ENCODE measurements around the gene CPEB3. TPM values are rescaled to one million over a fixed set of nuclear protein-coding genes. Genes with fewer than 3 reads are reported as not detected.
"Not testable (repeated sequence)": the region's sequence is repeated elsewhere in the genome, so short reads cannot be mapped to it uniquely, and the experiment has no call there.

The CPEB3 gene
- total RNA-seq, 6 experiments from 2014 or later, result 5.7 to 46.5 (median 8.7) TPM

DNA sequence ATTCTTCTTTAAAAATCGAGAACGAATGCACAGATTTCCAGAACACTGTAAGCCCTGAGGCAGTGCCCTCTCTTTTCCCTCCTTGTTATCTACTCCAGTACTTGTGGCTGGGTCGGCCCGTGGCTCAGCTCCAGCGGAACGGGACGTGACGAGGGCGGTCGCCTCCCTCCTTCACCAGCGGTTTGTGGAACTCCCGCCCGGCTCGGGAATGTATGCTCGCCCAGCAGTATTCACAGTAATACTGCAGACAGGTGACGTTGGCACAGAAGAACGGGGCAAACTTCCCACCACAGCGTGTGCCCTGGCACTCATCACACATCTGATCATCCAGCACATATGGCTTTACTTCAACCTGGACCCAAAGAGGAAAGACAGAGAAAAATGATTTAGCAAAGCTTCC is 238.8 kb downstream of the CPEB3 start:
- DNase-seq (no peak), ATAC-seq (peak in 1 of 4 donors; percentile 8)

GRCh38 chr10:92047215-92047614 is 243.7 kb downstream of the CPEB3 start:
- Histone ChIP-seq H3K9me3 (no peaks in the 10 kb centered on the region), H3K27ac (no peak overlapping the region), H3K36me3 (peaks cover 0 to 17% (median 3%) of the 10 kb centered on the region in 4 donors), H3K4me3 (no peak overlapping the region), H3K4me1 (peaks cover 0 to 7% (median 0%) of the 10 kb centered on the region in 4 donors), H3K27me3 (no peaks in the 10 kb centered on the region)
- TF ChIP-seq, protein P1, sequence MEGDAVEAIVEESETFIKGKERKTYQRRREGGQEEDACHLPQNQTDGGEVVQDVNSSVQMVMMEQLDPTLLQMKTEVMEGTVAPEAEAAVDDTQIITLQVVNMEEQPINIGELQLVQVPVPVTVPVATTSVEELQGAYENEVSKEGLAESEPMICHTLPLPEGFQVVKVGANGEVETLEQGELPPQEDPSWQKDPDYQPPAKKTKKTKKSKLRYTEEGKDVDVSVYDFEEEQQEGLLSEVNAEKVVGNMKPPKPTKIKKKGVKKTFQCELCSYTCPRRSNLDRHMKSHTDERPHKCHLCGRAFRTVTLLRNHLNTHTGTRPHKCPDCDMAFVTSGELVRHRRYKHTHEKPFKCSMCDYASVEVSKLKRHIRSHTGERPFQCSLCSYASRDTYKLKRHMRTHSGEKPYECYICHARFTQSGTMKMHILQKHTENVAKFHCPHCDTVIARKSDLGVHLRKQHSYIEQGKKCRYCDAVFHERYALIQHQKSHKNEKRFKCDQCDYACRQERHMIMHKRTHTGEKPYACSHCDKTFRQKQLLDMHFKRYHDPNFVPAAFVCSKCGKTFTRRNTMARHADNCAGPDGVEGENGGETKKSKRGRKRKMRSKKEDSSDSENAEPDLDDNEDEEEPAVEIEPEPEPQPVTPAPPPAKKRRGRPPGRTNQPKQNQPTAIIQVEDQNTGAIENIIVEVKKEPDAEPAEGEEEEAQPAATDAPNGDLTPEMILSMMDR (IDR thresholded peaks at IDR 0.05), result no peak
- TF ChIP-seq POLR2A (IDR thresholded peaks at IDR 0.05), result no peak
- ATAC-seq (no peak), DNase-seq (no peak)
- intact Hi-C loops (cut with DNase I), result no loop called here

More for the DNA sequence above, 238.8 kb downstream of the CPEB3 start:
- no peak overlapping the region for H3K27ac ChIP-seq
- H3K4me1 ChIP-seq, result peaks cover 0 to 7% (median 0%) of the 10 kb centered on the region in 4 donors
- WGBS (ENCODE audit: insufficient coverage, low coverage, low lambda C conversion rate, missing lambda C conversion rate), result 90% methylated on average over 4 of the region's 18 CpGs
- H3K9me3 ChIP-seq, result no peaks in the 10 kb centered on the region
- intact Hi-C loops (cut with DNase I), result no loop called here
- no peak for TF ChIP-seq POLR2A (IDR thresholded peaks at IDR 0.05)
- TF ChIP-seq, protein P1 (IDR thresholded peaks at IDR 0.05), result no peak
- H3K27me3 ChIP-seq, result no peaks in the 10 kb centered on the region
- peaks cover 0 to 56% (median 11%) of the 10 kb centered on the region in 4 donors for H3K36me3 ChIP-seq
- no peak overlapping the region for H3K4me3 ChIP-seq

DNA sequence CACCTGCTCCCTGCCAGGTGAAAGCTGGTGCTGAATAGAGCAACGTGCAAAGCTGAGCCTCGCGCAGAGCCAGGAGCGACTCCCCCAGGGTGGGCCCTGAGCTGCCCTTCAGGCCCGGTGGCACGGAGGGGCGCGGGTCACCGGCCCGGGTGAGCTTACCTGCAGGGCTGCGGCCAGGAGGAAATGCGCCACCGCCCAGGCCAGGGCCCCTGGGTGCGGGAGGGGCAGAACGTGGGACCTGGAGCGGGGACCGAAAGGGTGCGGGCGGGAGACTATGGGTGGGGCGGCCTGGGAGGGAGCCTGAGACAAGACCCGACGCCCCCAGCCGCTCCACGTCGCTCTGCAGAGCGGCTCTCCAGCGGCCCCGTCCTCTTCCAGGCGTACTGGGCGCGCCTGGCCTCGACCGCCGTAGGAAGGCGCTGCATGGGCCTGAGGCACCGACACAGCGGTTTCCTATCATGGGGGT is 245.2 kb downstream of the CPEB3 start:
- peak in 2 of 4 donors; percentile 19 to 33 for ATAC-seq
- no peak overlapping the region for H3K4me3 ChIP-seq

GRCh38 chr10:92042541-92042940 is 248.3 kb downstream of the CPEB3 start:
- H3K4me3 ChIP-seq, result no peak overlapping the region
- intact Hi-C loops (cut with DNase I), result no loop called here
- no peak overlapping the region for H3K27ac ChIP-seq
- H3K27me3 ChIP-seq, result no peaks in the 10 kb centered on the region
- 79% methylated on average over 5 of the region's 5 CpGs for WGBS (ENCODE audit: insufficient coverage, low coverage, low lambda C conversion rate, missing lambda C conversion rate)
- TF ChIP-seq, protein P1 (IDR thresholded peaks at IDR 0.05), result no peak
- no peak for TF ChIP-seq POLR2A (IDR thresholded peaks at IDR 0.05)
- ATAC-seq, result no peak
- H3K9me3 ChIP-seq, result no peaks in the 10 kb centered on the region
- peaks cover 0 to 5% (median 0%) of the 10 kb centered on the region in 4 donors for H3K4me1 ChIP-seq
- H3K36me3 ChIP-seq, result no peaks in the 10 kb centered on the region
- no peak for DNase-seq

More for the DNA sequence above, 245.2 kb downstream of the CPEB3 start:
- 35% methylated on average over 4 of the region's 37 CpGs for WGBS (ENCODE audit: insufficient coverage, low coverage, low lambda C conversion rate, missing lambda C conversion rate)
- Histone ChIP-seq H3K36me3 (peaks cover 0 to 1% (median 0%) of the 10 kb centered on the region in 4 donors), H3K27me3 (no peaks in the 10 kb centered on the region), H3K9me3 (no peaks in the 10 kb centered on the region), H3K4me1 (peaks cover 0 to 7% (median 0%) of the 10 kb centered on the region in 4 donors), H3K27ac (no peak overlapping the region)
- no peak for DNase-seq
- TF ChIP-seq POLR2A (IDR thresholded peaks at IDR 0.05), result no peak
- TF ChIP-seq, protein P1 (IDR thresholded peaks at IDR 0.05), result no peak
- intact Hi-C loops (cut with DNase I), result no loop called here

DNA sequence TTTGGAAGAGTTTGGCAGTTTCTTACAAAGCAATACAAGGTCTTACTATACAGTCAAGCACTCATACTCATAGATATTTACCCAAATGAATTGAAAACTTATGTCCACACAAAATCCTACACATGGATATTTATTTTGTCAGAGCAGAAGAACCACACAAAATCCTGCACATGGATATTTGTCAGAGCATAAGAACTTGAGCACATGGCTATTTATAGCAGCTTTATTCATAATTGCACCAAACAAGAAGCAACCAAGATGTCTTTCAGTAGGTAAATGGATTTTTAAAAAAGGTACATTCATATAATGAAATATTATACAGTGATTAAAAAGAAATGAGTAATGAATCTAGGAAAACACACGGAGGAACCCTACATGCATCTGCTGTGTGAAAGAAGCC is 251.9 kb downstream of the CPEB3 start:
- Histone ChIP-seq H3K4me1 (no peaks in the 10 kb centered on the region), H3K4me3 (no peak overlapping the region), H3K9me3 (no peaks in the 10 kb centered on the region), H3K27me3 (no peaks in the 10 kb centered on the region), H3K27ac (no peak overlapping the region), H3K36me3 (no peaks in the 10 kb centered on the region)
- TF ChIP-seq POLR2A (IDR thresholded peaks at IDR 0.05), result no peak
- TF ChIP-seq, protein P1 (IDR thresholded peaks at IDR 0.05), result no peak
- intact Hi-C loops (cut with DNase I), result no loop called here
- no peak for ATAC-seq
- WGBS (ENCODE audit: insufficient coverage, low coverage, low lambda C conversion rate, missing lambda C conversion rate), result 83% methylated on average over 1 of the region's 1 CpG
- DNase-seq, result no peak

DNA sequence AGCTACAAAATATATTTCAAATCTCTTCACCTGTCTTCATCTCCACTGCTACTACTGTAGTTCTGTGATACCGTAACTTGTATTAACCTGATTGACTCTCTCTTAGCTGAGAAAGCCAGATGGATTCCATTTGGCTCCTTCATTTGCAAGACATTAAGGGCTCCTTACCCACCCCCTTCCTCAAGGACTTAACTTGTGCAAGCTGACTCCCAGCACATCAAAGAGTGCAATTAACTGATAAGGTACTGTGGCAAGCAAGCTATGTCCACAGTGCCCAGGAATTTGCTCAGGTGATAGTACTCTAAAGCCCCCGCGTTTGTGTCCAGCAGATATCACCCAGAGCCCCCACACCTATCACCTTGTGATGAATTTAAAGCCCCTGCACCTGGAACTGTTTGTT is 257.8 kb downstream of the CPEB3 start:
- H3K27me3 ChIP-seq; DNase-seq; intact Hi-C loops (cut with DNase I); H3K4me3 ChIP-seq; ATAC-seq; H3K27ac ChIP-seq; H3K9me3 ChIP-seq; H3K4me1 ChIP-seq: not testable (repeated sequence)
- H3K36me3 ChIP-seq, result peaks cover 0 to 32% (median 13%) of the 10 kb centered on the region in 4 donors
- 76% methylated on average over 3 of the region's 3 CpGs for WGBS (ENCODE audit: insufficient coverage, low coverage, low lambda C conversion rate, missing lambda C conversion rate)
